Measurements from ENCODE around the gene OR6K2. TPM values are rescaled to one million over a fixed set of nuclear protein-coding genes. Genes with fewer than 3 reads are reported as not detected.

Gene OR6K2
- total and polyA plus RNA-seq, 2 of the 13 experiments (the other 11 are each of a cell fraction or from before 2014, with no cell fraction given), result not detected

DNA sequence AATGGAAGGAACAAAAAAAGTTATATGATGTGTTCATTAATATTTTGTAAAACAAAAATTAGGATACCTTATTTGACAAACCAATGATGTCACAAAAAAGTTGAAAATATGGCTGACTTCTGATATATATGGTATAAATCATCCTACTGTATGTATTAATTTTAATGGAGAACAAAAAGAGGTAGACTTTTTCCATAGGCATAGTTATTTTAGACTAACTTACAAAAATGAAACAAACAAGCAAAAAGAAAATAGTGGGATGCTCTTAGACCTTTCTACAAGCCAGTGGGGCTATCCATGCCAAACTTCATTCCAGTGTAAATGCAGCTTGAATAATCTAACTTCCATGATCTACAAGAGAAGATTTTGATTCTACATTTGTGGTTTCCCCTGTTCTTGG, 13.4 kb downstream of the OR6K2 start:
- no peaks in the 10 kb centered on the region for H3K79me2 ChIP-seq (ENCODE audit: insufficient read depth, low read length)
- H3K4me3 ChIP-seq (replicated peaks in 1 of 3; ENCODE audit: insufficient read depth in 1 of 3, low read depth in 2 of 3, low read length in 3 of 3), result no peak overlapping the region
- no peaks in the 10 kb centered on the region for H3K27me3 ChIP-seq (ENCODE audit: control insufficient read depth in 1 of 2, insufficient read depth in 2 of 2, low read length in 2 of 2)
- no peaks in the 10 kb centered on the region for H3K4me1 ChIP-seq (ENCODE audit: insufficient read depth, low read length)
- no peak overlapping the region for H3K27ac ChIP-seq (ENCODE audit: extremely low read length, insufficient read depth, low read length)
- ATAC-seq, result no peak
- H4K20me1 ChIP-seq (ENCODE audit: insufficient read depth, low read length), result no peaks in the 10 kb centered on the region
- no peaks in the 10 kb centered on the region for H3K36me3 ChIP-seq (replicated peaks in 1 of 2; ENCODE audit: control insufficient read depth in 1 of 2, insufficient read depth in 2 of 2, low read length in 2 of 2)
- H2AFZ ChIP-seq (ENCODE audit: low read length), result no peak overlapping the region
- H3K9me3 ChIP-seq (ENCODE audit: low read length), result 0 out of 2 replicates have a peak, but pooled peaks cover 4% of the 10 kb centered on the region
- BruUV-seq (replicated peaks), result no TSS peak
- DNase-seq (ENCODE audit: low spot score), result no peak
- in situ Hi-C loops (cut with HindIII; ENCODE audit: extremely low pct_ligation_motif_present, low pct_unique_long_range_greater_than_20kb), result no loop called here
- no peak overlapping the region for H3K4me2 ChIP-seq (ENCODE audit: low read depth, low read length)
- no peak for FAIRE-seq
- H3K9ac ChIP-seq (ENCODE audit: insufficient read depth, low read depth, low read length), result no peak overlapping the region
- intact Hi-C loops (cut with micrococcal nuclease; ENCODE audit: unreplicated experiment), result no loop called here
- ChIA-PET CTCF (ENCODE audit: low intra/inter-chr PET ratio, low total read pairs) (no interaction called here), POLR2A (no interaction called here)
- TF ChIP-seq, protein P1, sequence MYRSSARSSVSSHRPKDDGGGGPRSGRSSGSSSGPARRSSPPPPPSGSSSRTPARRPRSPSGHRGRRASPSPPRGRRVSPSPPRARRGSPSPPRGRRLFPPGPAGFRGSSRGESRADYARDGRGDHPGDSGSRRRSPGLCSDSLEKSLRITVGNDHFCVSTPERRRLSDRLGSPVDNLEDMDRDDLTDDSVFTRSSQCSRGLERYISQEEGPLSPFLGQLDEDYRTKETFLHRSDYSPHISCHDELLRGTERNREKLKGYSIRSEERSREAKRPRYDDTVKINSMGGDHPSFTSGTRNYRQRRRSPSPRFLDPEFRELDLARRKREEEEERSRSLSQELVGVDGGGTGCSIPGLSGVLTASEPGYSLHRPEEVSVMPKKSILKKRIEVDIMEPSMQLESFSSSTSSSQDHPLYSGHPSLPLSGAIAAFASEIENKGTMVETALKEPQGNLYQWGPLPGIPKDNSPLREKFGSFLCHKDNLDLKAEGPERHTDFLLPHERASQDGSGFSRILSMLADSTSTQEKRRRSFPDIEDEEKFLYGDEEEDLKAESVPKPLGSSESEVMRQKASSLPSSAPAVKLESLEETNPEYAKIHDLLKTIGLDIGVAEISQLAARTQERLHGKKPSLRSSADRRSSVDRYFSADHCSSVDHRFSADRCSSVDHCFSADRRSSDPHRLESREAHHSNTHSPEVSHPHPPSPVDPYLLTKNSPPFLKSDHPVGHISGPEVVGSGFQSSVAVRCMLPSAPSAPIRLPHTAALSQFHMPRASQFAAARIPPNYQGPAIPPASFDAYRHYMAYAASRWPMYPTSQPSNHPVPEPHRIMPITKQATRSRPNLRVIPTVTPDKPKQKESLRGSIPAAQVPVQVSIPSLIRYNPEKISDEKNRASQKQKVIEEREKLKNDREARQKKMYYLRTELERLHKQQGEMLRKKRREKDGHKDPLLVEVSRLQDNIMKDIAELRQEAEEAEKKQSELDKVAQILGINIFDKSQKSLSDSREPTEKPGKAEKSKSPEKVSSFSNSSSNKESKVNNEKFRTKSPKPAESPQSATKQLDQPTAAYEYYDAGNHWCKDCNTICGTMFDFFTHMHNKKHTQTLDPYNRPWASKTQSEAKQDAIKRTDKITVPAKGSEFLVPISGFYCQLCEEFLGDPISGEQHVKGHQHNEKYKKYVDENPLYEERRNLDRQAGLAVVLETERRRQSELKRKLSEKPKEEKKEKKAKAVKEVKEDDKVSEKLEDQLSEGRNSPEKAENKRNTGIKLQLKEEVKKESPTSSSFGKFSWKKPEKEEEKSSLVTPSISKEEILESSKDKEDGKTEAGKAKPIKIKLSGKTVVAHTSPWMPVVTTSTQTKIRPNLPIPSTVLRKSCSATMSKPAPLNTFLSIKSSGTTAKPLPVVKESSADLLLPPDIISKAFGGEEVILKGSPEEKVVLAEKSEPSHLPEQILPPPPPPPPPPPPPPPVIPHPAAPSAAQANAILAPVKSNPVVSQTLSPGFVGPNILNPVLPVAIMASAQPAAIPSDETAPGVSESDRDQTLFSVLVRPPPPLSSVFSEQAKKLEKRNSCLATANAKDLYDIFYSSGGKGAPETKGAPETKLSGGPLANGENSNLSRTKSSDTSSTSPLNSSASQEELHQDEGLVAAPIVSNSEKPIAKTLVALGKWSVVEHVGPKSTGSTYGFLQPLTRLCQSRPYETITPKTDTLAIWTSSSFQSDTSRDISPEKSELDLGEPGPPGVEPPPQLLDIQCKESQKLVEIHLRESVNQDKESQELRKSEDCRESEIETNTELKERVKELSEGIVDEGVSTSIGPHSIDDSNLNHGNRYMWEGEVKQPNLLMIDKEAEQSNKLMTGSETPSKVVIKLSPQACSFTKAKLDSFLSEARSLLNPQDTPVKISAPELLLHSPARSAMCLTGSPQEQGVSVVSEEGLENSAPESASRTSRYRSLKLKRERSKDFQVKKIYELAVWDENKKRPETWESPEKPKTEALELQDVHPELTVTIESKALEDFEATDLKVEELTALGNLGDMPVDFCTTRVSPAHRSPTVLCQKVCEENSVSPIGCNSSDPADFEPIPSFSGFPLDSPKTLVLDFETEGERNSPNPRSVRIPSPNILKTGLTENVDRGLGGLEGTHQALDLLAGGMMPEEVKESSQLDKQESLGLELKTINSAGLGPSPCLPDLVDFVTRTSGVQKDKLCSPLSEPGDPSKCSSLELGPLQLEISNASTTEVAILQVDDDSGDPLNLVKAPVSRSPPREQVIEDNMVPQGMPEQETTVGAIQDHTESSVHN (CRISPR knock-in tag; IDR thresholded peaks at IDR 0.05), result no peak
- TF ChIP-seq ZFP41 (CRISPR knock-in tag; IDR thresholded peaks at IDR 0.05; ENCODE audit: borderline replicate concordance), result no peak
- TF ChIP-seq, protein P2, sequence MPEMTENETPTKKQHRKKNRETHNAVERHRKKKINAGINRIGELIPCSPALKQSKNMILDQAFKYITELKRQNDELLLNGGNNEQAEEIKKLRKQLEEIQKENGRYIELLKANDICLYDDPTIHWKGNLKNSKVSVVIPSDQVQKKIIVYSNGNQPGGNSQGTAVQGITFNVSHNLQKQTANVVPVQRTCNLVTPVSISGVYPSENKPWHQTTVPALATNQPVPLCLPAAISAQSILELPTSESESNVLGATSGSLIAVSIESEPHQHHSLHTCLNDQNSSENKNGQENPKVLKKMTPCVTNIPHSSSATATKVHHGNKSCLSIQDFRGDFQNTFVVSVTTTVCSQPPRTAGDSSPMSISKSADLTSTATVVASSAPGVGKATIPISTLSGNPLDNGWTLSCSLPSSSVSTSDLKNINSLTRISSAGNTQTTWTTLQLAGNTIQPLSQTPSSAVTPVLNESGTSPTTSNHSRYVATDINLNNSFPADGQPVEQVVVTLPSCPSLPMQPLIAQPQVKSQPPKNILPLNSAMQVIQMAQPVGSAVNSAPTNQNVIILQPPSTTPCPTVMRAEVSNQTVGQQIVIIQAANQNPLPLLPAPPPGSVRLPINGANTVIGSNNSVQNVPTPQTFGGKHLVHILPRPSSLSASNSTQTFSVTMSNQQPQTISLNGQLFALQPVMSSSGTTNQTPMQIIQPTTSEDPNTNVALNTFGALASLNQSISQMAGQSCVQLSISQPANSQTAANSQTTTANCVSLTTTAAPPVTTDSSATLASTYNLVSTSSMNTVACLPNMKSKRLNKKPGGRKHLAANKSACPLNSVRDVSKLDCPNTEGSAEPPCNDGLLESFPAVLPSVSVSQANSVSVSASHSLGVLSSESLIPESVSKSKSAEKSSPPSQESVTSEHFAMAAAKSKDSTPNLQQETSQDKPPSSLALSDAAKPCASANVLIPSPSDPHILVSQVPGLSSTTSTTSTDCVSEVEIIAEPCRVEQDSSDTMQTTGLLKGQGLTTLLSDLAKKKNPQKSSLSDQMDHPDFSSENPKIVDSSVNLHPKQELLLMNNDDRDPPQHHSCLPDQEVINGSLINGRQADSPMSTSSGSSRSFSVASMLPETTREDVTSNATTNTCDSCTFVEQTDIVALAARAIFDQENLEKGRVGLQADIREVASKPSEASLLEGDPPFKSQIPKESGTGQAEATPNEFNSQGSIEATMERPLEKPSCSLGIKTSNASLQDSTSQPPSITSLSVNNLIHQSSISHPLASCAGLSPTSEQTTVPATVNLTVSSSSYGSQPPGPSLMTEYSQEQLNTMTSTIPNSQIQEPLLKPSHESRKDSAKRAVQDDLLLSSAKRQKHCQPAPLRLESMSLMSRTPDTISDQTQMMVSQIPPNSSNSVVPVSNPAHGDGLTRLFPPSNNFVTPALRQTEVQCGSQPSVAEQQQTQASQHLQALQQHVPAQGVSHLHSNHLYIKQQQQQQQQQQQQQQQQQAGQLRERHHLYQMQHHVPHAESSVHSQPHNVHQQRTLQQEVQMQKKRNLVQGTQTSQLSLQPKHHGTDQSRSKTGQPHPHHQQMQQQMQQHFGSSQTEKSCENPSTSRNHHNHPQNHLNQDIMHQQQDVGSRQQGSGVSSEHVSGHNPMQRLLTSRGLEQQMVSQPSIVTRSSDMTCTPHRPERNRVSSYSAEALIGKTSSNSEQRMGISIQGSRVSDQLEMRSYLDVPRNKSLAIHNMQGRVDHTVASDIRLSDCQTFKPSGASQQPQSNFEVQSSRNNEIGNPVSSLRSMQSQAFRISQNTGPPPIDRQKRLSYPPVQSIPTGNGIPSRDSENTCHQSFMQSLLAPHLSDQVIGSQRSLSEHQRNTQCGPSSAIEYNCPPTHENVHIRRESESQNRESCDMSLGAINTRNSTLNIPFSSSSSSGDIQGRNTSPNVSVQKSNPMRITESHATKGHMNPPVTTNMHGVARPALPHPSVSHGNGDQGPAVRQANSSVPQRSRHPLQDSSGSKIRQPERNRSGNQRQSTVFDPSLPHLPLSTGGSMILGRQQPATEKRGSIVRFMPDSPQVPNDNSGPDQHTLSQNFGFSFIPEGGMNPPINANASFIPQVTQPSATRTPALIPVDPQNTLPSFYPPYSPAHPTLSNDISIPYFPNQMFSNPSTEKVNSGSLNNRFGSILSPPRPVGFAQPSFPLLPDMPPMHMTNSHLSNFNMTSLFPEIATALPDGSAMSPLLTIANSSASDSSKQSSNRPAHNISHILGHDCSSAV (CRISPR knock-in tag; IDR thresholded peaks at IDR 0.05; ENCODE audit: borderline replicate concordance), result no peak
- TF ChIP-seq, protein P3, sequence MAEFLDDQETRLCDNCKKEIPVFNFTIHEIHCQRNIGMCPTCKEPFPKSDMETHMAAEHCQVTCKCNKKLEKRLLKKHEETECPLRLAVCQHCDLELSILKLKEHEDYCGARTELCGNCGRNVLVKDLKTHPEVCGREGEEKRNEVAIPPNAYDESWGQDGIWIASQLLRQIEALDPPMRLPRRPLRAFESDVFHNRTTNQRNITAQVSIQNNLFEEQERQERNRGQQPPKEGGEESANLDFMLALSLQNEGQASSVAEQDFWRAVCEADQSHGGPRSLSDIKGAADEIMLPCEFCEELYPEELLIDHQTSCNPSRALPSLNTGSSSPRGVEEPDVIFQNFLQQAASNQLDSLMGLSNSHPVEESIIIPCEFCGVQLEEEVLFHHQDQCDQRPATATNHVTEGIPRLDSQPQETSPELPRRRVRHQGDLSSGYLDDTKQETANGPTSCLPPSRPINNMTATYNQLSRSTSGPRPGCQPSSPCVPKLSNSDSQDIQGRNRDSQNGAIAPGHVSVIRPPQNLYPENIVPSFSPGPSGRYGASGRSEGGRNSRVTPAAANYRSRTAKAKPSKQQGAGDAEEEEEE (CRISPR knock-in tag; IDR thresholded peaks at IDR 0.05; ENCODE audit: borderline replicate concordance), result no peak
- no peak for TF ChIP-seq ZNF879 (CRISPR knock-in tag; IDR thresholded peaks at IDR 0.05)
- no peak for TF ChIP-seq SOX6 (IDR thresholded peaks at IDR 0.05)
- TF ChIP-seq SOX6 (CRISPR knock-in tag; IDR thresholded peaks at IDR 0.05), result no peak
